GM12873 (cell line): Measurements from ENCODE around the gene RTN4RL1.

ENCODE experiments used
- TF ChIP-seq, protein P1 (sequence below): IDR thresholded peaks from 2 replicates; pipeline ENCODE4 v1.5.1; 2012; ENCODE audit warnings: low read depth, mild to moderate bottlenecking, moderate library complexity, low read length, control low read depth; ENCODE audit not compliant: insufficient read depth; ENCODE audit errors: missing control alignments

Gene RTN4RL1

DNA sequence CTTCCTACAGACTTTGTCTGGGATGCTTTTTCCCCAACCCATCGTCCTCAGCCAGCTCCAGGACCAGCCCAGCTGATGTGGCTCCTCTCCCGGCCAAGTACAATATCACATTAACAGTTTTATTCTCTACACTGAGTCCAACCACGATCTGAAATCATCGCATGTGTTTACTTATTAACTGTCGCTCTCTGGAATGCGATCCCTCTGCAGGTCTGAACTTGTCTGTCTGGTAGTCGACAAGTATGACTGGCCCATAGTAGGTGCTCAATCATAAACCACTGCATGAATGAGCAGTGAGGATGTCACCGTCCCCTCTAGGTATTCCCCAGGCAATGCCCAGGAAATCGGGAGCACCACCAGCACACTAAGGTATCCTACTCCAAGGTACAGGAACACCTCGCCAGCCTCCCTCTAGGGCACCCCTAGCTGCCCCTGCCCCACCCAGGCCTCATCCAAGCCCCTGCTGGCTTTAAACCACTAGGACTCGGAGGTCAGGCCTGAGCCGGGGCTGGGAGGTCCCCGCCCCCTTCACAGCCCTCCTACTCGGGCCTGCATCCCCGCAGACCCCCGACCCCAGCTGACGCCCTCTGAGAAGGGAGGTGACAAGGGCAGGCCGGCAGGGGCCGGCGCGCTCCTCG, 27.7 kb downstream of the RTN4RL1 start:
- TF ChIP-seq, protein P1, sequence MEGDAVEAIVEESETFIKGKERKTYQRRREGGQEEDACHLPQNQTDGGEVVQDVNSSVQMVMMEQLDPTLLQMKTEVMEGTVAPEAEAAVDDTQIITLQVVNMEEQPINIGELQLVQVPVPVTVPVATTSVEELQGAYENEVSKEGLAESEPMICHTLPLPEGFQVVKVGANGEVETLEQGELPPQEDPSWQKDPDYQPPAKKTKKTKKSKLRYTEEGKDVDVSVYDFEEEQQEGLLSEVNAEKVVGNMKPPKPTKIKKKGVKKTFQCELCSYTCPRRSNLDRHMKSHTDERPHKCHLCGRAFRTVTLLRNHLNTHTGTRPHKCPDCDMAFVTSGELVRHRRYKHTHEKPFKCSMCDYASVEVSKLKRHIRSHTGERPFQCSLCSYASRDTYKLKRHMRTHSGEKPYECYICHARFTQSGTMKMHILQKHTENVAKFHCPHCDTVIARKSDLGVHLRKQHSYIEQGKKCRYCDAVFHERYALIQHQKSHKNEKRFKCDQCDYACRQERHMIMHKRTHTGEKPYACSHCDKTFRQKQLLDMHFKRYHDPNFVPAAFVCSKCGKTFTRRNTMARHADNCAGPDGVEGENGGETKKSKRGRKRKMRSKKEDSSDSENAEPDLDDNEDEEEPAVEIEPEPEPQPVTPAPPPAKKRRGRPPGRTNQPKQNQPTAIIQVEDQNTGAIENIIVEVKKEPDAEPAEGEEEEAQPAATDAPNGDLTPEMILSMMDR, result no peak

DNA sequence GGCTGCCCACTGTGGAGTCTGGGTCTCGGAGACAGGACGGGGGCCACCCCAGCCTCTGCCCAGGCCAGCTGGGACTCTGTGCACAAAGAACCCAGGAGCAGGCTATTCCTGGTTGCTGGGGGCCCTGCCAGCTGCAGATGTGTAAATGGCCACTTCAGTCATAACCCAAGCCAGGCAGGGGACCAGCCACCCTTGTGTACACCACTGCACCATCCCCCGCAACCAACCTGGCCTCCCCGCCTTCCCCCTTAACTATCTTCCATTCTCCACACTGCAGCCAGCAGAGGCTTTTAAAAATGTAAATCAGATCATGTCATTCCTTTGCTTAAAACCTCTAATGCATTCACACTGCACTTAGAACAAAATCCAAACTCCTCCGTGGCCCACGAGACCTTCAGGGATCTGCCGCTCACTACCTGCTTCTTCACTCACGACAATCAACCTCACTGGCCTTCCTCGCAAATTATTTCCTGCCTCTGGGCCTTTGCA, 28.3 kb downstream of the RTN4RL1 start:
- TF ChIP-seq, protein P1, result no peak

DNA sequence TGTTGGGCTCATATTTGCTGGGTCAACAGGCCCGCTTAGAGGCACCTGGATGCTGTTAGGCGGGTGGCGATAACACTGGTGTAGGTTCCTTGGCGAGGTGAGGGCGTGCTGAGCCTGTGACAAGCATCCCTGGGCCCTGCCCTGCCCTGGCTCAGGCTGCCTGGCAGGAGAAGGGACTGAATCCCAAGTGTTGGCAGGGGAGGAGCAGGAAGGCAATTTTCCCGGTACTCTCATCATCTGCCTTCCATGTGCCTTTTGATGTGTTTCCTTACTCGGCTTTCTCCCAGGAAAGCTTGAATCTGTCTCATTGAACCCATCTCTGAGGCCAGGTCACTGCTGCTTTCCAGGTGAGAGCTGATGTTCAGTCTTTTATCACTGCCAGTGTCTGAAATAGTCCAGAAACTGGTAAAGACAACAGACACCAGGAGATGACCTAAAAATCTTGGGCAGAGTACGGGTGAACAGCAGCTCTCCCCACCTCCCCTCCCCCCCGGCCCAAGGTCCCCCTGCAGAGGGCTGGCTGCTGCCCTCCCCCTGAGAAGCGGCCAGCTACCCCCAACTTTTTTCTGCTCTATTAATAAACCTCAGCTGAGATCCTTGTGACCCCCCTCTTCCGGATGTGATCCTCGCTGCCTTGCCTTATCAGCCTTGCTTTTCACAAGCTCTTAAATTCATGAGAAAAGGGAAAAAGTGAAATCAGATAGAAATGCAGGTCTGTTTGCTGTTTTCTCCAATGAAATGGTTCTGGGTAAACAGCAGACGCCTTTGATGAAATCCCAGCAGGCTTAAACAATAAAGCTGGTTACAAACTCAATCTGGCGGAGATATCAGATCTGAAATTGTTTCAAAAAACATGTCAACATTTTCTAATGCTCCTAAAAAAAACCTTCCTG, 29.0 kb downstream of the RTN4RL1 start:
- TF ChIP-seq, protein P1, result no peak

DNA sequence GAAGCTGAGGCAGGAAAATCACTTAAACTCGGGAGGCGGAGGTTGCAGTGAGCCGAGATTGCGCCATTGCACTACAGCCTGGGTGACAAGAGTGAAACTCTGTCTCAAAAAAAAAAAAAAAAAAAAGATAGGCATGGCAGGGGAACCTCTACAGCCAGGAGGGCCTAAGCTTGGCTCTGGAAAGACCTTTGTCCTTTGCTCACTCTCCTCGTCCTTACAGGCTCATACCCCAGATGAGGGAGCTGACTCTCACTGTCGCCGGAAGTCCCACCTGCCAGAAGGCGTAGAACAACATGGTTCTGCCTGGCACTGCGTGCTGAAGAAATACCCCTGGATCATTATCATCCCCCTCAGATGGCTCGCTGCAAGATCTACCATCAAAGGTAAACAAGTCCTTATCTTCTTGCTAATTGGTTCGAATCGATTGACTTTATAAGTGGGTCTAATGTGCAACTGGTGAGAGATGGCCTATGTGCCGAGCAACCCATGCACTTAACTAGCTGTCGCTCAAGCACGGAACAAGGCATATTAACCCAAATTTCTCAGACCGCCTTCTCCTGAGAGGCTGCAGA, 29.7 kb downstream of the RTN4RL1 start:
- TF ChIP-seq, protein P1, result no peak

DNA sequence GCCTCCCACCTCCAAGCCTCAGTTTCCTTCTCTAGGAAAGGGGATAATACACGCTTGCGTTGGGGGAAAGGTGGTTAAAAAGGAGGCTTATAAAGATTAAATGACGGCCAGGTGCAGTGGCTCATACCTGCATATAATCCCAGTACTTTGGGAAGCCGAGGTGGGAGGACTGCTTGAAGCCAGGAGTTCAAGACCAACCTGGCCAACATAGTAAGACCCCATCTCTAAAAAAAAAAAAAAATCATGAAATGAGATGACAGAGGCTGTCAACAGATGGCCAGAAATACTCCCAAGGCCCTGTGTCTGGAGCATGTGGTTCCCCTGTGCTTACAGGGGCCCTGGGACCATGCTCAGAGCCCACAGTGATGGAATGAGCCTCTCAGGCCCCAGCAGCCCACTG, 30.4 kb downstream of the RTN4RL1 start:
- TF ChIP-seq, protein P1, result no peak

DNA sequence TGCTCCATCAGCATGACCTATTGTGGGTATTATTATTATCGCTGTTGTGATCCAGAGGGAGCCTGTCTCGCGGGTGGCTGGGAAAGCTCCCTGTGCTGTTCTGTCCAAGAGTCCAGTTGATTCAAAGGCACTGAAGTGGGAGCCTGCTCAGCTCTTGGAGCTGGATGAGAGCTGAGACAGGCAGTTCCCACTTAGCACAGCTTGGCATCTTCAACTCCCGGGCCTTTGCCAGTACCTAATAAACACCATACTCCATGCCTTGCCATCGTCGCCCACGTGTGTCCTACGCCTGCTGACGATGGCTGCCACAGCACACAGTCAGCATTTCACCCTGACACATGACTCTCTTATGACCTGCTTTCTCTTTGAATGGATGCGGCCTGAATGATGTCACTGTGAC, 32.6 kb downstream of the RTN4RL1 start:
- TF ChIP-seq, protein P1, result no peak

DNA sequence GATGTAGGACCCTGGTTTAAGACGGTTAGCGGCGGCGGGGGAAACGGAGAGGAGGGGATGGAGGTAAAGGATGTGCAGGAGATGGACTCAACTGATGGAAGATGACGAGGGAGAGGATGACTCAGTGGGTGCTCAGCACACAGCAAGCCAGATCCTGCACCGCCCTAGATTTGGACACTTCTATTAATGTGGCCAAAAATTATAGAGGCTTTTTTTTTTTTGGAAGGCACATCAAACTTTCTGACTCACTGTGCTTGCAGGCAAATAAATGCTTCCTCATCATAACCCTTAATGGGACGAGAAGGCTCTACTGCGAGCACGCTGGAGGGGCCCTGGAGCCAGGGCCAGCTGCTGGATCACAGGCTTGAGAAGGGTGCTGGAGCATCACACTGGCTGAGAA, 36.0 kb downstream of the RTN4RL1 start:
- TF ChIP-seq, protein P1, result no peak
